ENCODE measurements around the gene SOSTDC1. TPM values are rescaled to one million over a fixed set of nuclear protein-coding genes. Genes with fewer than 3 reads are reported as not detected.
"Not testable (repeated sequence)": the region's sequence is repeated elsewhere in the genome, so short reads cannot be mapped to it uniquely, and the experiment has no call there.

The SOSTDC1 gene
- total RNA-seq, 1 donor from 2014 or later: 0.85 TPM

DNA sequence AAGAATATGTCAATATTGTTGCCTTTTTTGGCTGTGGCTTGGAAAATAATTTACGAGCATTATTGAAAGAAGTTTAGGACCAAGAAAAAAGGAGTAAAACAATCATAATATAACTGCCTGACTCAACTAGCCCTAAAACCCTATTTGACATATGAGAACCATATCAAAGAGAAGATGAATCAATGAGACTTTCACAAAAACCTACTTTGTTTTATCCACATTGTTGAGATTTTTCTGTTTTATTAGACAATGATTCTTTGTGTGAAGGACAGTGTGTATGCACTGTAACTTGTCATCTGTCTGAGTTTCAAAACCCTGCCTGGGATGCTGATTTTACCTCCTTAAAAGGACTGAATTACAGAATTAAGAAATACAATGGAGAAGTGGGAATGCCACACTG, 19.0 kb downstream of the SOSTDC1 start:
- Histone ChIP-seq H3K36me3 (no peaks in the 10 kb centered on the region), H3K9me3 (replicated peaks) (no peaks in the 10 kb centered on the region), H3K4me1 (no peaks in the 10 kb centered on the region), H3K27ac (replicated peaks) (no peak overlapping the region), H3K27me3 (ENCODE audit: low read depth) (no peaks in the 10 kb centered on the region), H3K4me3 (no peak overlapping the region)
- TF ChIP-seq, protein P1, sequence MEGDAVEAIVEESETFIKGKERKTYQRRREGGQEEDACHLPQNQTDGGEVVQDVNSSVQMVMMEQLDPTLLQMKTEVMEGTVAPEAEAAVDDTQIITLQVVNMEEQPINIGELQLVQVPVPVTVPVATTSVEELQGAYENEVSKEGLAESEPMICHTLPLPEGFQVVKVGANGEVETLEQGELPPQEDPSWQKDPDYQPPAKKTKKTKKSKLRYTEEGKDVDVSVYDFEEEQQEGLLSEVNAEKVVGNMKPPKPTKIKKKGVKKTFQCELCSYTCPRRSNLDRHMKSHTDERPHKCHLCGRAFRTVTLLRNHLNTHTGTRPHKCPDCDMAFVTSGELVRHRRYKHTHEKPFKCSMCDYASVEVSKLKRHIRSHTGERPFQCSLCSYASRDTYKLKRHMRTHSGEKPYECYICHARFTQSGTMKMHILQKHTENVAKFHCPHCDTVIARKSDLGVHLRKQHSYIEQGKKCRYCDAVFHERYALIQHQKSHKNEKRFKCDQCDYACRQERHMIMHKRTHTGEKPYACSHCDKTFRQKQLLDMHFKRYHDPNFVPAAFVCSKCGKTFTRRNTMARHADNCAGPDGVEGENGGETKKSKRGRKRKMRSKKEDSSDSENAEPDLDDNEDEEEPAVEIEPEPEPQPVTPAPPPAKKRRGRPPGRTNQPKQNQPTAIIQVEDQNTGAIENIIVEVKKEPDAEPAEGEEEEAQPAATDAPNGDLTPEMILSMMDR (IDR thresholded peaks at IDR 0.05; ENCODE audit: borderline replicate concordance): no peak
- no peak for DNase-seq
- intact Hi-C loops (cut with micrococcal nuclease): no loop called here

DNA sequence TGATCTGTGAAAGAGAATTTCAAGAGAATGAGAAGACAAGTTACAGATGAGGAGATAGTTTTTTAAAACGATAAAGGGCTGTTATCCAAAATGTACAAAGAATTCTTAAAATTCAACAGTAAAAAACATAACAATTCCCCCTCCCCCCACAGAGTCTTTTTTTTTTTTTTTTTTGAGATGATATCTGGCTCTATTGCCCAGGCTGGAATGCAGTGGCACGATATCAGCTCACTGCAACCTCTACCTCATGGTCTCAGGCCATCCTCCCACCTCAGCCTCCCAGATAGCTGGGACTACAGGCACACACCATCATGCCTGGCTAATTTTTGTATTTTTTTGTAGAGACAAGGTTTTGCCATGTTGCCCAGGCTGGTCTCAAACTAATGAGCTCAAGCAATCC, 21.7 kb downstream of the SOSTDC1 start:
- DNase-seq; intact Hi-C loops (cut with micrococcal nuclease); H3K27ac ChIP-seq (replicated peaks); H3K36me3 ChIP-seq; H3K4me1 ChIP-seq; H3K27me3 ChIP-seq (ENCODE audit: low read depth); H3K4me3 ChIP-seq; H3K9me3 ChIP-seq (replicated peaks): not testable (repeated sequence)

DNA sequence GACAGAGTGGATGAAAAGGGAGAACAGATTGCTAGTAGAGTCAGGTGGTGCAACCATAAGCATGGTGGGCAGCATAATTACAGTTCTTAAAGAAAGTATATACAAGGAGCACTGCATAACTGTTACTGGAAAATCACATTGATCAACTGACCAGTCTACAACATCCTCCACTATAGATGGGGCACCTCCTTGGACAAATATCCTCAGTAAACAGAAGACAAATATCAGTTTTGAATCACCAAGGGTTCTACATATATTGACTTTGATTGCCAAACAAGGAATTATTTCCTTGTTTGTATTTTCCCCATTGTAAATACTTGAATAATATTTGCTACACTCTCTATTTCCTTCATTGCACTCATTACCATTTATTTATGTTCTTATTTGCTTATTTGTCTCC, 26.6 kb downstream of the SOSTDC1 start:
- Histone ChIP-seq H3K4me3 (no peak overlapping the region), H3K9me3 (replicated peaks) (no peaks in the 10 kb centered on the region), H3K27me3 (ENCODE audit: low read depth) (no peaks in the 10 kb centered on the region), H3K27ac (replicated peaks) (no peak overlapping the region), H3K4me1 (no peaks in the 10 kb centered on the region), H3K36me3 (no peaks in the 10 kb centered on the region)
- DNase-seq: no peak
- intact Hi-C loops (cut with micrococcal nuclease): loop anchor here (10.0 kb wide), 1 partner anchor 126 kb away; no protein-coding TSS in a partner anchor
- TF ChIP-seq, protein P1 (IDR thresholded peaks at IDR 0.05; ENCODE audit: borderline replicate concordance): no peak

DNA sequence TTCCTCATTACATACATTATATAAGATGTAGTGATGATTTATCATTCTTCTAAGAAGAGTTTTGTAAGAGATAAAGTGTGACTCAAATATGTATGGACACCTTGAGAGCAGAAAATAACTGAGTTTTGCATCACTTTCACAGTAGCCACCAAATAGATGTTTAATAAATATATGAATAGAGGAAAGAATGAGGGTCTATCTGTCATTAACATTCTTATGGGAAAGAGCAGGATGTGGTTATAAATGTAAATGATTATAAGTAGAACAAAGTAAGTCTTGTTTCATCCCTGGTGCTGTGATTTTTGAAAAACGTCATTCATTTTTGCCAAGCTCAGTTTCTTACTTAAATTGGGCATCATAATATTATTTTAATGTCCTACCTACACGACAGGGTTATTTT, 29.2 kb downstream of the SOSTDC1 start:
- Histone ChIP-seq H3K27ac (replicated peaks) (no peak overlapping the region), H3K27me3 (ENCODE audit: low read depth) (no peaks in the 10 kb centered on the region), H3K4me3 (no peak overlapping the region), H3K9me3 (replicated peaks) (no peaks in the 10 kb centered on the region), H3K4me1 (no peaks in the 10 kb centered on the region), H3K36me3 (no peaks in the 10 kb centered on the region)
- DNase-seq: no peak
- TF ChIP-seq, protein P1 (IDR thresholded peaks at IDR 0.05; ENCODE audit: borderline replicate concordance): no peak
- intact Hi-C loops (cut with micrococcal nuclease): loop anchor here (10.0 kb wide), 1 partner anchor 128 kb away; no protein-coding TSS in a partner anchor

DNA sequence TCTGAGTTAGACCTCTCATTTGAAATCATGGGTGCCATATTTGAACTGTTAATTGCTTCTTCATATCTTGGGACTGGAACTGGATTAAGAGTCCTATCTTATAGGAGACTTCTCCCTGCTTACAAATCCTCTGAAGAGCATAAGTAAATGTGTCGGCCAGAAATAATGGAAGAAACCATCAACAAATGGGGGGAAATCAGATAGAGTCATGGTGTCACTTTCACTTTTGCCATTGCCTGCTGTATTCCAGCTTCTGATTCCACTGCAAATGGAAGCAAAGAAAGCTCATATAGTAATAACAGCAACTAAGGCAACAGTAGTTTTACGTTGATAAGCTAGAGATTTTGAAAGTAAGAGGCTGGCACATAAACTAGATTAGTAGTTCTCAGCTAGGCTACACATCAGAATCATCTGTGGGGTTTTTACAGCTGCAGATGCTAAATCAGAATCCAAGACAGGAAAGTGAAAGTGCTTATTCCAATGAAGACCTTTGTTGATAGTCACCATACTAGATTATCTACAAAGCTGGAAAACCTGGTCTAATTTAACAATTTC, 31.9 kb downstream of the SOSTDC1 start:
- Histone ChIP-seq H3K27me3 (ENCODE audit: low read depth) (no peaks in the 10 kb centered on the region), H3K27ac (replicated peaks) (no peak overlapping the region), H3K9me3 (replicated peaks) (no peaks in the 10 kb centered on the region), H3K36me3 (no peaks in the 10 kb centered on the region), H3K4me1 (no peaks in the 10 kb centered on the region), H3K4me3 (peak overlapping the region; percentile 19)
- TF ChIP-seq, protein P1 (IDR thresholded peaks at IDR 0.05; ENCODE audit: borderline replicate concordance): no peak
- DNase-seq: no peak
- intact Hi-C loops (cut with micrococcal nuclease): loop anchor here (10.0 kb wide), 1 partner anchor 131 kb away; no protein-coding TSS in a partner anchor

DNA sequence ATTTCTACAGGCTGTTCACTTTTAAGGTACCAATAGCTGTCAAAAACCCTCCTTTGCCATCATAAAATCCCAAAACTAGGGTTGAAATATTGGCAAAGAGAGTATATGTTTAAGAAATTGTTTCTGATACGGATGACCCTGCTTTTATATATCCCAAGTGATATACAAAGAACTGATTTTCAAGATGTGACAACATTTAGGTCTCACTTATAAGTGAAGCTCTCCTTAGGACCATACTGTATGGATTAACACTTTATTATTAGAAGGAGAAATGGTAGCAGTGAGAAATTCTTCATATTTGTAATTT, 33.2 kb downstream of the SOSTDC1 start:
- TF ChIP-seq, protein P1 (IDR thresholded peaks at IDR 0.05; ENCODE audit: borderline replicate concordance): peak; percentile 3
- Histone ChIP-seq H3K9me3 (replicated peaks) (no peaks in the 10 kb centered on the region), H3K4me1 (no peaks in the 10 kb centered on the region), H3K36me3 (no peaks in the 10 kb centered on the region), H3K27ac (replicated peaks) (no peak overlapping the region), H3K27me3 (ENCODE audit: low read depth) (no peaks in the 10 kb centered on the region), H3K4me3 (no peak overlapping the region)
- intact Hi-C loops (cut with micrococcal nuclease): loop anchor here (10.0 kb wide), 1 partner anchor 132 kb away; no protein-coding TSS in a partner anchor
- DNase-seq: no peak
